IPS-15b (cell line): ENCODE data around the gene TCF23.
"Not testable (repeated sequence)": the region's sequence is repeated elsewhere in the genome, so short reads cannot be mapped to it uniquely, and the experiment has no call there.

Experiments
- H3K27me3 ChIP-seq: one replicate; pipeline ENCODE4 v1.6.1; 2013; ENCODE audit warnings: low read length; ENCODE audit not compliant: control insufficient read depth, insufficient read depth
- H3K36me3 ChIP-seq: one replicate; pipeline ENCODE4 v1.6.1; 2013; ENCODE audit warnings: low read length; ENCODE audit not compliant: control insufficient read depth, insufficient read depth
- H3K4me1 ChIP-seq: one replicate; pipeline ENCODE4 v1.6.1; 2013; ENCODE audit warnings: mild to moderate bottlenecking, low read length; ENCODE audit not compliant: control insufficient read depth, insufficient read depth
- H3K4me3 ChIP-seq: one replicate; pipeline ENCODE4 v1.5.1; 2013; ENCODE audit warnings: low read depth, low read length
- H3K9ac ChIP-seq: one replicate; pipeline ENCODE4 v1.6.1; 2013; ENCODE audit warnings: low read depth, mild to moderate bottlenecking, low read length
- H3K9me3 ChIP-seq: one replicate; pipeline ENCODE4 v1.6.1; 2013; ENCODE audit warnings: mild to moderate bottlenecking, low read length; ENCODE audit not compliant: control insufficient read depth, insufficient read depth

Gene TCF23

DNA sequence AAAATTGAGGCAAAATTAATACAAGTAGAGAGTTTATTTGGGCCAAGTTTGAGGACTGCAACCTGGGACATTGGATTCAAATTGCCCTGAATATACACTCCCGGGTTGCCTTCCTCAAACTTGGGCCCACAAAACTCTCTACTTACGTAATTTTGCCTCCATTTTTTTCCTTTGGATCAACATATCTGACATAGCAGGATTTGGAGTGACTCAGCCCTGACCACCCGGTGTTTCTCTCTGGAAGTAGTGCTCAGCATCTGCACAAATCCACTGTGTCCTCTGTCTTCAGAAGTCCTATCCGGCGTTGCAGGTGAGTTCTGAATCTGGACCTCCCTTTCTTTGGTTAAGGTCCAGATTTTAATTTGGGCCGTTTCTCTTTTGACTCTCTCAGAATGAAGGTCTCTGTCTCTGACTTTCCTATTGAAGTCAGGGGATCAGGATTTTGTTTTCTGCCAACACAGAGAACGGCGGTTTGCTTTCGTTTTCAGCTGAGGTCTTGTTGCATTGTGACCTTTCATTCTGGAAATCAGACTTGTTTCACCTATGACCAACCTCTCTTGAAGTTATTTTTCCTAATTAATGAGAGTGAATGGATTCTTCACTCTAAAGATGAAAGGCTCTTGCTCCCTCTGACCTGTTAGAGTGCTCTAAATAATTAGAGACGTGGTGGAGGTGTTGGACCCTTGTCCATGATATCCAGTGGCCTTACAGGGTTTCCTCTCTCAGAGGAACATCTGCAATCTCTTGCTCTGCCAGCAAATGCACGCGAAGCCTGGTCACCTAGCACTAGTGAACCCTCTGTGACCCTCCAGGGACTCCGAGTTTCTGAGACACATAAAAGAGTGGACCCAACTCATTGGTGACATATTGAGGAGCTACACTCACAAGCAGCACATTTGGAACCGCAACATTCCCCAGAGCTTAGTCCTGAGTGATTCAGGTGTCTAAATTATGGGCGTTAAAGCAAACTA lies 13.6 kb downstream of the TCF23 start:
- Histone ChIP-seq H3K4me1 (no peaks in the 10 kb centered on the region), H3K27me3 (no peaks in the 10 kb centered on the region), H3K36me3 (no peaks in the 10 kb centered on the region), H3K9ac (no peak overlapping the region), H3K4me3 (no peak overlapping the region), H3K9me3 (no peaks in the 10 kb centered on the region)

DNA sequence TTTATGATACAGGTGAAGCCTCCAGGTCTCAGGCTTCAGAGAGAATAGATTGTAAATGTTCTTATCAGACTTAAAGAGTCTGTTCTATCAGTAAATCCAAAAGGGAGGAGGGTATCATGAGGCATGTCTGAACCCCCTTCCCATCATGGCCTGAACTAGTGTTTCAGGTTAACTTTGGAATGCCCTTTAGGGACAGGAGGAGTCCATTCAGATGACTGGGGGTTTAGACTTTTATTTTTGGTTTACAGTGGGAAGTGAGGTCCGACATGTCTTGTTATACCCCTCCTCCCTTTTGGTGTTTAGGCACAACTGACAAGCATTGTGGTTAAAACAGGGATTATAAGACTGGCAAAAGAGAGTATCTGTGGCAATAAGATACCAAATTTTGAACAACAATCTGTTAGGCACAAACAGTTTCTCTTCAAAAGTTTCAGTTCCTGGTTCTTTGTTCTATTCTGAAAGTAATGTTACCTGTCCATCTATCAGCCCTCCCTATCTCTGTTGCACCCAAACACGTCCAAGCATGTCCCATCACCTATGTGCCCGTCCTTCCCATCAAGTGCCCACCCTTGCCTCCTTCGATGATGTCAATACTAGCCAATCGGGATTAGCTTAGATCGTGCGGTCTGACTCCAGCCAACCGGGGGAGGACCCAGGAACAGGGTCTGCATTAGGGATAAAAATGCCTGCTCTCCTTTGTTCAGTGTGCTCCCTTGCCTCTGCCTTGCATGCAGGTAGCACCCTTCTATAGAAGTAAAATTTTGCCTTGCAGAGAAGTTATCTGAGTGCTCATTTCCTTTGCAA lies 16.4 kb downstream of the TCF23 start:
- no peaks in the 10 kb centered on the region for H3K36me3 ChIP-seq
- no peaks in the 10 kb centered on the region for H3K4me1 ChIP-seq
- H3K4me3 ChIP-seq = no peak overlapping the region
- H3K27me3 ChIP-seq = no peaks in the 10 kb centered on the region
- no peak overlapping the region for H3K9ac ChIP-seq
- H3K9me3 ChIP-seq = no peaks in the 10 kb centered on the region

DNA sequence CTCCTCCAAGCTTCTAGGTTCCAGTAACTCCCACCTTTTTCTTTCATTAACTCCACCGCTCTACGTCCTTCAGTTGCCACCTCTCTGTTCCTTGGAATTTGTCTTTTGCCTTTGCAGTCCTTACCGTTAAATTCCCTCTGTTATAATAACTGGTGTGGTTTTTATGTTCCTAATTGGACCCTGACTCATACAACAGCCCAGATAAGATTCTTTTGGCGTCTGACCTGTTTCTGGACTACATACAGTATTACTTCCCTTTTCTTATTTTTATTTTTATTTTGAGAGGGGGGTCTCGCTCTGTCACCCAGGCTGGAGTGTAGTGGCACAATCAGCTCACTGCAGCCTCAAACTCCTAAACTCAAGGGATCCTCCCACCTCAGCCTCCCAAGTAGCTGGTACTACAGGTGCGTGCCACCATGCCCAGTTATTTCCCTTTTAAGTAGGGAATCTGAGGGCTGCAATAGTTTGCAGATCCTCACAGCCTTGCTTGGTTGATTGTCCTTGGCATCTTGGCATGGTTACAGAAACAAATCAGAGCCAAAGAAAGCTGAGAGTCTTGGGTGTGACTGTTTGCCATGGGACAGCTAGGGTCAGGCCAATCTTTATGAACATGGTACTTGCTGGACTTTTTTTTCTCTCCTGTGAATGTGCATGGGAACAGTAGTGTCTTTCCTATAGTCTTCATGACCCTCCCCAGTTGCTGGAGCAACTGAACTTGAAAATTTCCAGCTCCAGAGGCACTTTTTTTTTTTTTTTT lies 22.0 kb downstream of the TCF23 start:
- Histone ChIP-seq H3K9ac (no peak overlapping the region), H3K4me1 (no peaks in the 10 kb centered on the region), H3K4me3 (peak overlapping the region; percentile 45), H3K9me3 (no peaks in the 10 kb centered on the region), H3K36me3 (no peaks in the 10 kb centered on the region), H3K27me3 (peaks cover 7% of the 10 kb centered on the region)

DNA sequence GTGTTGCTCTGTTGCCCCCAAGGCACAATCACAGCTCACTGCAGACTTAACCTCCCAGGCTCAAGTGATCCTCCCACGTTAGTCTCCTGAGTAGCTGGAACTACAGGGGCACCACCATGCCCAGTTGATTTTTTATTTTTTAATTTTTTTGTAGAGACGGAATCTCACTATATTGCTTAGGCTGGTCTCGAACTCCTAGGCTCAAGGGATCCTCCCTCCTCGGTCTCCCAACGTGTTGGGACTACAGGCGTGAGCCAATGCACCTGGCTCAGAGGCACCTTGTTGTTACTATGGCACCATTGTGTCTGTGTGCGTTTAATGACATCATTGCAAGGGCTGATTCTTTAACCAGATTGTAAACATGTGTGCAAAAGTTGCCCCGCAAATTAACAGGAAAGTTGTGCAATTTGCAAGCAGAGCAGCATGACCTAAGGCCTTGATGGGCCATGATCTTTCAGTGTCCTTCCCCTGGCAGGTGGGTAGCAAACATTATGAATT lies 22.6 kb downstream of the TCF23 start:
- peaks cover 7% of the 10 kb centered on the region for H3K27me3 ChIP-seq
- no peaks in the 10 kb centered on the region for H3K4me1 ChIP-seq
- no peak overlapping the region for H3K9ac ChIP-seq
- H3K36me3 ChIP-seq = no peaks in the 10 kb centered on the region
- H3K4me3 ChIP-seq = no peak overlapping the region
- no peaks in the 10 kb centered on the region for H3K9me3 ChIP-seq

DNA sequence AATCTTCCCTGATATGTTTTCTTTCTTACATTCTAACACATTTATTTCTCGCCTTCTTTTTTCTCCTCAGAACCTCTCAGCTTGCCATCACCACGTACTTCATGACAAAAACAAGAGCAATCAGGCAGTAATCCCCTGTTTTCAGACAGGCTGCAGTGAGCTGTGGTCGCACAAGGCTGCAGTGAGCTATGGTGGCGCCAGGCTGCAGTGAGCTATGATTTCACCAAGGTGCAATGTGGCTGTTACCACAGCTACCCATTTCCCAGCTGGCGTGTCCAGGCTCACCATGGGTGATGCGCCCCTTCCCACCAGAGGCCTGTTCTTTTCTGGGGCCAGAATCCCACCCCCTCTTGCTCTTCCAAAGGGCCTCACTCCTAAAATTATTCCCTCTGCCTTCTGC lies 25.8 kb downstream of the TCF23 start:
- Histone ChIP-seq H3K9ac (no peak overlapping the region), H3K4me3 (no peak overlapping the region), H3K9me3 (no peaks in the 10 kb centered on the region), H3K27me3 (peaks cover 7% of the 10 kb centered on the region), H3K36me3 (no peaks in the 10 kb centered on the region), H3K4me1 (no peaks in the 10 kb centered on the region)

DNA sequence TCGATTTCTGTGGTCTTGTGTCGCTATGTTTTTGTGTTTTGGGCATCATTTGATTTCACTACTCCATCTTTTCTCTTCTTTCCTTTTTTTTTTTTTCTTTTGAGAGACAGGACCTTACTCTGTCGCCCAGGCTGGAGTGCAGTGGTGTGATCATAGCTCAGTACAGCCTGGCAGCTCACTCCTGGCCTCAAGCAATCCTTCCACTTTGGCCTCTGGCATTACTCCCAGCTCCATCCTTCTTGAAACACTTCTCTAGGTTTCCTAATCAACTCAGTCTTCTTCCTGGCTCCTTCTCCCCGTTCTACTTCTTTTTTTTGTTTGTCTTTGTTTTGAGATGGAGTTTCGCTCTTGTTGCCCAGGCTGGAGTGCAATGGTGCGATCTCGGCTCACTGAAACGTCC lies 26.5 kb downstream of the TCF23 start:
- Histone ChIP-seq H3K27me3 (peaks cover 6% of the 10 kb centered on the region), H3K36me3 (no peaks in the 10 kb centered on the region), H3K9me3 (no peaks in the 10 kb centered on the region), H3K4me1 (no peaks in the 10 kb centered on the region), H3K9ac (no peak overlapping the region), H3K4me3 (no peak overlapping the region)

DNA sequence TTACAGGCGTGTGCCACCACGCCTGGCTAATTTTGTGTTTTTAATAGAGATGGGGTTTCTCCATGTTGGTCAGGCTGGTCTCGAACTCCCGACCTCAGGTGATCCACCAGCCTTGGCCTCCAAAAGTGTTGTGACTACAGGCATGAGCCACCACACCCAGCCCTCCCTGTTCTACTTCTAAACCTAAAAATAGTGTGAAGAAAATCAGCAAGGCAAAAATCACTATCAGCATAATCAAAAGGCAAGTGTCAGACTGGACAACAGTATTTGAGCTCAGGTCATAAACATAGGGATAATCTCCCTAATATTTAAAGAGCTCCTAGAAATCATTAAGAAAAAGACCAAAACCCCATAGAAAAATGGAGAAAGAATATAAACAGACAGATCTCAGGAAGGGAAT lies 27.0 kb downstream of the TCF23 start:
- not testable (repeated sequence) for H3K36me3 ChIP-seq, H3K9me3 ChIP-seq, H3K4me1 ChIP-seq, H3K4me3 ChIP-seq, H3K27me3 ChIP-seq, H3K9ac ChIP-seq

DNA sequence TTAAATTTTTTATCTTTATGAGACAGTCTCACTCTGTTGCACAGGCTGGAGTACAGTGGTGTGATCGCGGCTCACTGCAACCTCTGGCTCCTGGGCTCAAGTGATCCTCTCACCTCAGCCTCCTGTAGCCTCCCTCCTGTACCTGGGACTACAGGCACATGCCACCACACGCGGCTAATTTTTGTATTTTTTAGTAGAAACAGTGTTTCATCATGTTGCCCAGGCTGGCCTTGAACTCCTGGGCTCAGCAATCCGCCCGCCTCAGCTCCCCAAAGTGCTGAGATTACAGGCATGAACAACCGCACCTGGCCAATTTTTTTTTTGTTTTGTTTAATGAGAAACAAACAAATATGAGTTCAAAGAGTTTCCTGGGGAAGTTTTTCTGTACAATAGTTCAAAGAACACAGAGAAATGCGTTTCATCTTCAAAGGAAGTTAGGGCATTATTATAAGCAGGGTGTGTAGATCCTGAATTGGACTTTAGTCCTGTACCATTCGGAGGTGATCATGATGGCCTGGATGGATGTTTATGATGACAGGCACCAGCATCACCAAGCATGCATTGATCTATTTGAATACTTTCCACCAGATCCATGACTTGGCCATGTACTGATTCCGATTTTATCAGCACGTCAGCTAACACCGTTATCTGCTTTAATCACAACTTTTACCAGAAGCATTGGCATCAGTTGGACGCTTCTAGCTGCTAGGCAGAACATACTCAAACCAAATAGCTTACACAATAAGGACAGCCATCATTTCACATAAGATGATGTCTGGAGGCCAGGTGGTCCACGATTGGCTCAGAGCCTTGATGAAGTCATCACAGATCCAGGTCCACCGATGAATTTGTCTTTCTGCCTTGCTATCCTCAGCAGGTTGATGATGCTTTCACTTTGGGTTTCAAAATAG lies 28.9 kb downstream of the TCF23 start:
- Histone ChIP-seq H3K36me3 (no peaks in the 10 kb centered on the region), H3K9ac (no peak overlapping the region), H3K27me3 (peaks cover 5% of the 10 kb centered on the region), H3K9me3 (no peaks in the 10 kb centered on the region), H3K4me1 (no peaks in the 10 kb centered on the region), H3K4me3 (no peak overlapping the region)

DNA sequence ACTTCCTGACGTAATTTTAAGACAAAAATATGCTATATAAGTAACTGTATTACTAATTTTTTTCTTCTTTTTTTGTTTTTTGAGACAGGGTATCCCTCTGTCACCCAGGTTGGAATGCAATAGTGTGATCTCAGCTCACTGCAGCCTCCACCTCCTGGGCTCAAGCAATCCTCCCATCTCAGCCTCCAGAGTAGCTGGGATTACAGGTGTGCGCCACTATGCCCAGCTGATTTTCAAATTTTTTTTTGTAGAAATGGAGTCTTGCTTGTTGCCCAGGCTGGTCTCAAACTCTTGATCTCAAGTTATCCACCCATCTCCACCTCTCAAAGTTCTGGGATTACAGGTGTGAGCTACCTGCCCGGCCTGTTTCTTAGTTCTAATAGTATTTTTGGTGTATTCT lies 29.7 kb downstream of the TCF23 start:
- H3K4me3 ChIP-seq = no peak overlapping the region
- H3K9me3 ChIP-seq = no peaks in the 10 kb centered on the region
- peaks cover 2% of the 10 kb centered on the region for H3K27me3 ChIP-seq
- no peaks in the 10 kb centered on the region for H3K4me1 ChIP-seq
- no peak overlapping the region for H3K9ac ChIP-seq
- no peaks in the 10 kb centered on the region for H3K36me3 ChIP-seq

DNA sequence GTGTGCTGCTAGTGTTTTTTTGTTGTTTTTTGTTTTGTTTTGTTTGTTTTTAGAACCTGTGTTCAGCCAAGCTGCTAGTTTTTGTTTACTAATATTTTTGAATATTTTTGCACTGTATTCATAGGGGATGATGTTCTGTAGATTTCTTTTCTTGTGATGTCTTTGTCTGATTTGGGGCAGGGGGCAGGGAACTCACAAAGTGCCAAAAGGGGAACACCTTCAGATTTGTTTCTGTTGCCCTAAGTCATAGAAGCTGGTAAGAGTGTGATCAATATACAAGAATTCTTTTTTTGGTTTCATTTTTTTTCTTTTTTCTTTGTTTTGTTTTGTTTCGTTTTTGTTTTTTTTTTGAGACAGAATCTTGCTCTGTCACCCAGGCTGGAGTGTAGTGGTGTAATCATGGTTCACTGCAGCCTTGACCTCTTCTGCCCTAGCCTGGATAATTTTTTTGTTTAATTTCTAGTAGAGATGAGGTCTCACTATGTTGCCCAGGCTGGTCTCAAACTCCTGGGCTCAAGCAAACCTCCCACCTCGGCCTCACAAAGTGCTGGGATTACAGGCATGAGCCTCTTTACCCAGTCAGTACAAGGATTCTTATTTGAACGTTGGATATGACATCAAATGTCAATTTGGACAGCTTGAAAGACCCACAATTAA lies 30.7 kb downstream of the TCF23 start:
- no peak overlapping the region for H3K9ac ChIP-seq

More for the DNA sequence above, 30.7 kb downstream of the TCF23 start:
- Histone ChIP-seq H3K4me3 (no peak overlapping the region), H3K4me1 (no peaks in the 10 kb centered on the region), H3K27me3 (peaks cover 2% of the 10 kb centered on the region), H3K9me3 (no peaks in the 10 kb centered on the region), H3K36me3 (no peaks in the 10 kb centered on the region)
